ENCODE results near the gene AGBL1.

GRCh38 chr15:86657305-86657704 lies 577.6 kb downstream of the AGBL1 start:
- TF ChIP-seq CTCF (conservative IDR thresholded peaks at IDR 0.05; ENCODE audit: low read depth, low read length) = no peak
- no peak for TF ChIP-seq EZH2 (IDR thresholded peaks at IDR 0.05; ENCODE audit: borderline replicate concordance, low read depth, low read length, poor library complexity, severe bottlenecking)
